Stromal cell of bone marrow (primary cell): ENCODE data around the gene LETM1.

Source experiments
- DNase-seq: peaks from one replicate; pipeline ENCODE4 v3.0.0-alpha.2; 2012; ENCODE audit warnings: low read depth

The LETM1 gene

GRCh38 chr4:1806596-1807331 lies 49.2 kb downstream of the LETM1 start:
- no peak for DNase-seq

DNA sequence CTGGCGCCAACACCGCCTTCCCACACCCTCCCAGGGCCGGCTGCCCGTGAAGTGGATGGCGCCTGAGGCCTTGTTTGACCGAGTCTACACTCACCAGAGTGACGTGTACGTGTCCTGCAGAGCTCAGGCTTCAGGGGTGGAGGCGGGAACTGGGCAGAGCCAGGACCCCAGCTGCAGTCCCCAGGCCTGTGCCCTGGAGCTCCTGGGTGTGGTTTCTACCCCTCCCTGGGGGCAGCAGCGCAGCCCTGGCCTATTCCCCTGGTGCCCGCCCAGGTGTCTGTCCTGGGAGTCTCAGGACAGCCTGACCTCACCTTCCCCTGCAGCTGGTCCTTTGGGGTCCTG lies 49.8 kb downstream of the LETM1 start:
- no peak for DNase-seq

- DNase-seq: no peak
Observed at GRCh38 chr4:1805493-1806222, 50.3 kb downstream of the LETM1 start.

- DNase-seq: no peak
Observed at GRCh38 chr4:1804638-1805492, 51.1 kb downstream of the LETM1 start.

- DNase-seq: no peak
Observed at GRCh38 chr4:1803523-1804423, 52.2 kb downstream of the LETM1 start.

GRCh38 chr4:1802720-1803522 lies 53.0 kb downstream of the LETM1 start:
- no peak for DNase-seq

- DNase-seq: no peak
Observed at GRCh38 chr4:1802151-1802715, 53.7 kb downstream of the LETM1 start.

- no peak for DNase-seq
Observed at GRCh38 chr4:1801286-1801958, 54.5 kb downstream of the LETM1 start.

GRCh38 chr4:1800805-1801204 lies 55.2 kb downstream of the LETM1 start:
- DNase-seq: no peak

DNA sequence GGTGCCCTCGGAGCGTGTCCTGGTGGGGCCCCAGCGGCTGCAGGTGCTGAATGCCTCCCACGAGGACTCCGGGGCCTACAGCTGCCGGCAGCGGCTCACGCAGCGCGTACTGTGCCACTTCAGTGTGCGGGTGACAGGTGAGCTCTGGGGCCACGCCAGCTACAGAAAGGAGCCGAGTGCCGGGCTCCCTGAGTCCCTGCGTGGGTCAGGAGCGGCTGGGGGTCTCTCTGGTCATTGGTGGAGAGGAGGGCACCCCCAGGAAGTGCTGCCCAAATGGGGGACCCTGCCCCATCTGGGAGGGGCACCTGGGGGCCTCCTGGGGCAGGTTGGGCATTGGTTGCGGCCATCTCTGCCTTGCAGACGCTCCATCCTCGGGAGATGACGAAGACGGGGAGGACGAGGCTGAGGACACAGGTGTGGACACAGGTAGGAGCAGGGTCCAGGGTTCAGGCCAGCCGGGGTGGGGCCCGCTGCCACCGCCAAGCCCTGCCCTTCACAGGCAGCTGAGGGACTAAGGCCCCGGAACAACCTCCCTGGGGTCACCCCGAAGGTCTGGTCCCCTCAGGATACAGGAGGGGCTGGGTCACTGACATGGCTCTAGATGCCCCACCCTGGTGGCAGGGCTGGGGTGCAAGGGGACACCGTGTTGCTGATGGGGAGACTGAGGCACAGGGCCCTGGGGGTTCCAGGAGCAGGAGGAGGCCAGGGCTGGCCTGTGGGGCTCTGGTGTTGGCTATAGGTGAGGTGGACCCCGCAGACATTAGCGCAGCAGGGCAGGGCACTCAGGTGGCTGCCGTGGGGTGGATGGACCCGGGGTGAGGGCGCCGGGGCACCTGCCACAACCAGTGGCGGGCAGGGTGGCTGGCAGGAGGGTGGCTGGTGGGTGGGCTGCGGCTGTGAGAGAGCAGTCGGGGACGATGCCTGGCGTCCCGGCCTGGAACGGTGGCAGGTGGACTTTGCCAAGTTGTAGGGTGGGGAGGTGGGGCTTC lies 56.3 kb downstream of the LETM1 start:
- no peak for DNase-seq

DNA sequence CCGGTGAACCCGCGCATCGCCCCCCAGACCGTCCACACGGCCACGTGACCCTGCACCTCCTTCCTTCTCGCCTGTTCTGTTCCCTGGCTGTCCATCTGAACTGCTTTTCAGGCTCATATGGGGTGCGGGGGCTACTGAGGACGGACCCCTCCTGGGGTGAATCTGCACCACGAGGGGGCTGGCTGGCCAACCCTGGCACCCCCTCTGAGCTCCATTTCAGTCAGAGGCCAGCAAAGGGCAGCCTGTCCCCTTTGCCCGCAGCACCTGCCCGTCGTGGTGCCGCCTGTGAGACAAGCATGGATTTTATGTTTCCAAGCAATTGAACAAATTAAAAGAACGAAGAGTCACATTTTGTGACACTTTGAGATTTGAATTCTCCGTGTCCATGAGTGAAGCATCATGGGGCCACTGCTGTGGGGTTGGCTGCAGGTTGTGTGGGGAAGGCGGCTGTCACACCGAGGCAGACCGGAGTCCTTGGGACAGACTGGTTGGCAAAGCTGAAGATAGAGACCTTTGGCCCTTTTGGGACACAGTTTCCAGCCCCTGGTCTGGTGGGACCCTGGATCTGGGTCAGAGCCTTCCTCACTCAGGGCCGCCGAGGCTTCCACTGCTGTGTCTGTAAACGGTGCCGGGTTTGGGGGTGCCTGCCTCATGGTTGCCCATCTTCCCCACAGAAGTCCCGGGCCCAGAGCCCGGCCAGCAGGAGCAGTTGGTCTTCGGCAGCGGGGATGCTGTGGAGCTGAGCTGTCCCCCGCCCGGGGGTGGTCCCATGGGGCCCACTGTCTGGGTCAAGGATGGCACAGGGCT lies 57.2 kb downstream of the LETM1 start:
- no peak for DNase-seq

DNA sequence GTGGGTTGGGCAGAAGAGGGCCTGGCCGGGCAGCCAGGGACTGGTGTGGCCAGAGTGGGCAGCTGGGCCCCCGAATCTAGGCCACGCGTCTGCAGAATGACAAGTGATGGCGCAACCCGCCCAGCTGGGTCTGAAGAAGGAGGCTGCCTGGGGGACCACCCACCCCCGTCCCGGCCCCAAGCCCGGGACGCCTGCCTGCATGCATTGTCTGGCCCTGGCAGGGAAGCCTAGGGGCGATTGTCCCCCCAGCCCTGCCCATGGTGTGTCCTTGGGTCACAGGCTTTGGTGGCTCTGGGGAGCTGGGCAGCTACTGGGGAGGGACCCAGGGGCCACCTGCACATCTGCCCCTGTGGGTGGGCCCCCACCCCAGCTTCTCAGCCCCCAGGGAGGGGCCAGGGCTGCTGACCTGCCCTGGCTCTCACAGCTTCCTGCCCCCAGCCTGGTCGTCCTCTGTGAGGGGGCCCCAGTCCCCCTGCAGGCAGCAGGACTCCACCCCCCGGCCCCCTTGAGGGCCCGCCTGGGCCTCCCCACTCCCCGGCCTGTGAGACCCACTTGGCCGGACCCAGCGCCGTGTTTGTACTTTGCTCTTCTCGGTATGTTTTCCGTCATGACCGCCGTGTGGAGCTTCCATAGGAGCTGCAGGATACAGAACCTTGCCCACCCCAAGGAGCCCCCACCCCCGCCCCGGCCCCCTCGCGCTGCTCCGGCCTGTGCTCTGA lies 57.9 kb downstream of the LETM1 start:
- no peak for DNase-seq

DNA sequence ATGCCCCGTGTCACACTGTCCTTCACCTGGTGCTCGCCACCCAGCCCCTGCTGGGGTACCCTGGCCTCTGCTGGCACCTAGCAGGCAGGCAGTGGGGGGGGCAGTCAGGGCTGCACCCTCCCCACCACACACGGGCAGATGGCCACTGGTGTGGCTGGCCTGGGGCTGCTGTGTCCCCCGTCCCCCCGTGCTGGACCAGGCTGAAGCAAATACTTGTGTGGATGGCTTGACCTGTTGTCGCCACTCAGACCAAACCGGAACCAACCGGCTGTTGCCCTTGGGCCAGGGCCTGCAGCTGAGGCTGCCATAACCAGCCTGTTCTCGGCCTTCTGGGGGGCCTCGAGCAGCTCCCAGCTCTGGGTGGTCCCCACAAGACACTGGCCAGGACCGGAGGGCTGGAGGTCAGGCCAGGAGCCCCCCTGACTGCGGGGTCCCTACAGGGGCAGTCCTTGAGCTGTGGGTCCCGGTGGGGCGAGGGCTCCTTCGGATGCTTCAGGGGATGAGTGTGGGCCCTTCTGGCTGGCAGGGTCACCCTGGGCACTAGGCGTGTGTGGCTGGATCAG lies 58.6 kb downstream of the LETM1 start:
- DNase-seq: no peak

GRCh38 chr4:1796486-1797204 lies 59.3 kb downstream of the LETM1 start:
- DNase-seq: no peak

DNA sequence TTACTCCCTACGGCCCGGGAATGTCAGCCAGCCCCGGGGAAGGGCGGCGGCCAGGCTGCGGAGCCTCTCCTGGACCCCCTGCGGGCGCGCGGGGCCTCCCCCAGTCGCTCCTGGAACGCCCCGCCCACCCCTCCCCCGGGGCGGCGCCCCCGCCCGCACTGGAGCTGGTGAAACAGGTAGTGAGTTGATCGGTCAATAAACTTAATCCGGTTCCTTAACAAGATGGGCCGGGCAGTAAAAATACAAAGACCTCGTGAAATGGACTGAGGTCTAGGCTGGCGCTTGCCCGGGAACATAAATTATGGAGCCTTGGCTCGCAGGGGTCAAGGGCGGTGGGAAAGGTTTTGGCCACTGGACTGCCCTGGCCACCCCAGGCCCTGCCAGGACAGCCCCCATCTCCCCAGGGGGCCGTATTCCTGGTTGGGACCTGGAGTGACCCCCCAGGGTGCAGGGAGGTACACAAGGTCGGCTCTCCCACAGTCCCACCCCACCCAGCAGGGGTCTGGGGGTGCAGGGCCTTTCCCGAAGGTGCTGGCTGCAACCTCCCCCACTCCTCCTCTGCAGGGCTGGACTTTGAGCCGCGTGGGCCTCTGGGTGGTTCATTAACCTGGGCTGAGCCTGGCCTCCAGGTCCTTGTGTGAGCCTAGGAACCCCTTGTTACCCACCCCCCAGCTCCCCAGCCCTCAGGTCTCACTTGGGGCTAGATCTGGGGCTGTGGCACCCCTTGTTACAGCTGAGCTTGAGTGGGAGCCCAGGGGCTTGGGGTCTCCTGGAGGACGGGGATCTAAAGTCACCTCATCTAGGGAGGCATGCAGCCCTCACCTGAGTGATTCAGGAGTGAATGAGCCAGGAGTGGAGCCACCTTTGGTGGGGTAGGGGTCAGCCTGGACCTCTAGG lies 60.4 kb downstream of the LETM1 start:
- no peak for DNase-seq
